Keratinocyte (primary cell): Measurements from ENCODE around the gene USP10. TPM values are rescaled to one million over a fixed set of nuclear protein-coding genes. Genes with fewer than 3 reads are reported as not detected.

Experiments
- DNase-seq: peaks from one replicate; pipeline ENCODE4 v3.0.0-alpha.2; 2011; ENCODE audit warnings: low read depth, missing footprints, low spot score
- FAIRE-seq: peaks from 2 replicates; lab custom pipeline; 2011; peaks lifted over from hg19 to GRCh38; lab: Jason Lieb, UNC
- H2AFZ ChIP-seq: 2 replicates; pipeline ENCODE4 v1.6.0; 2012; ENCODE audit warnings: low read length, control low read depth, inconsistent platforms; ENCODE audit not compliant: control insufficient read depth
- H3K27ac ChIP-seq: 2 replicates; pipeline ENCODE4 v1.5.1; 2011; ENCODE audit warnings: low read length; ENCODE audit not compliant: control insufficient read depth, insufficient read depth
- H3K27me3 ChIP-seq: 3 replicates; pipeline ENCODE4 v1.6.0; 2011; ENCODE audit warnings: low read length; ENCODE audit not compliant: control insufficient read depth, insufficient read depth; ENCODE audit errors: extremely low read depth
- H3K36me3 ChIP-seq, 2 experiments: 2 replicates in 1 of 2; 3 replicates in 1 of 2; pipeline ENCODE4 v1.5.1; 2011; ENCODE audit warnings: low read length in 2 of 2, mild to moderate bottlenecking in 1 of 2; ENCODE audit not compliant: control insufficient read depth in 2 of 2, insufficient read depth in 2 of 2; ENCODE audit errors: extremely low read depth in 1 of 2
- H3K4me1 ChIP-seq: 3 replicates; pipeline ENCODE4 v1.5.1; 2011; ENCODE audit warnings: low read length; ENCODE audit not compliant: control insufficient read depth, insufficient read depth; ENCODE audit errors: extremely low read depth
- H3K4me2 ChIP-seq: 3 replicates; pipeline ENCODE4 v1.6.0; 2011; ENCODE audit warnings: low read depth, low read length; ENCODE audit not compliant: control insufficient read depth, insufficient read depth; ENCODE audit errors: extremely low read depth
- H3K4me3 ChIP-seq, 3 experiments: fragments of 200-600 bp in 1 of 3; sonication (generic) in 1 of 3; 2 replicates in 2 of 3; 3 replicates in 1 of 3; pipeline ENCODE4 v1.5.1; 2011 to 2016; ENCODE audit warnings: low read length in 3 of 3, mild to moderate bottlenecking in 3 of 3, control low read depth in 2 of 3, inconsistent platforms in 1 of 3, low read depth in 1 of 3, mixed read lengths in 1 of 3, mixed run types in 1 of 3, moderate library complexity in 1 of 3; ENCODE audit not compliant: control insufficient read depth in 2 of 3, insufficient read depth in 2 of 3; ENCODE audit errors: extremely low read depth in 1 of 3
- H3K79me2 ChIP-seq: 2 replicates; pipeline ENCODE4 v1.6.0; 2012; ENCODE audit warnings: low read length; ENCODE audit not compliant: control insufficient read depth, insufficient read depth
- H3K9ac ChIP-seq: 3 replicates; pipeline ENCODE4 v1.6.0; 2011; ENCODE audit warnings: low read length; ENCODE audit not compliant: control insufficient read depth, insufficient read depth; ENCODE audit errors: extremely low read depth
- H3K9me1 ChIP-seq: 3 replicates; pipeline ENCODE4 v1.6.0; 2011; ENCODE audit warnings: low read length; ENCODE audit not compliant: control insufficient read depth, insufficient read depth; ENCODE audit errors: extremely low read depth
- H3K9me3 ChIP-seq: 2 replicates; pipeline ENCODE4 v1.5.1; 2012; ENCODE audit warnings: low read depth, low read length; ENCODE audit not compliant: control insufficient read depth
- H4K20me1 ChIP-seq: 3 replicates; pipeline ENCODE4 v1.6.0; 2011; ENCODE audit warnings: low read length; ENCODE audit not compliant: control insufficient read depth, insufficient read depth; ENCODE audit errors: extremely low read depth
- CTCF ChIP-seq, 3 experiments: IDR thresholded peaks in 1 of 3; conservative IDR thresholded peaks in 1 of 3; optimal IDR thresholded peaks in 1 of 3; 2 replicates in 2 of 3; 3 replicates in 1 of 3; pipeline versions ENCODE3 to v1.5.1; 2011; ENCODE audit warnings: low read length in 3 of 3, mild to moderate bottlenecking in 3 of 3, moderate library complexity in 2 of 3, control low read depth in 1 of 3, inconsistent platforms in 1 of 3; ENCODE audit not compliant: insufficient read depth in 2 of 3; ENCODE audit errors: extremely low read depth in 1 of 3
- EZH2 ChIP-seq: IDR thresholded peaks from one replicate; pipeline ENCODE4 v1.6.1; 2012; ENCODE audit warnings: inconsistent platforms, mild to moderate bottlenecking, low read length, moderate library complexity
- dilution Hi-C: fragments of 300-500 bp; cut with MboI; formaldehyde crosslinking; loops from one replicate; pipeline ENCODE4 v1.7.0; 2020; ENCODE audit warnings: low sequenced_read_pairs; ENCODE audit not compliant: extremely low pct_ligation_motif_present
- polyA plus RNA-seq, 5 experiments: library from polyadenylated mRNA; depleted of rRNA in 3 of 5; stranded (reverse) in 3 of 5; stranded (forward) in 1 of 5; unstranded in 1 of 5; fragments of >200 nt; gene quantifications; 1 replicate in 1 of 5; 2 replicates in 3 of 5; 3 replicates in 1 of 5; pipeline versions ENCODE4 v1.2.1 to v1.2.3, GENCODE V29; 2011 to 2012; ENCODE audit warnings: missing spikeins in 2 of 5, low read depth in 1 of 5, low replicate concordance in 1 of 5

Gene USP10
- polyA plus RNA-seq, 1 donor (not counting 4 experiments of a cell fraction or from before 2014, with no cell fraction given), result 92.0 TPM

DNA sequence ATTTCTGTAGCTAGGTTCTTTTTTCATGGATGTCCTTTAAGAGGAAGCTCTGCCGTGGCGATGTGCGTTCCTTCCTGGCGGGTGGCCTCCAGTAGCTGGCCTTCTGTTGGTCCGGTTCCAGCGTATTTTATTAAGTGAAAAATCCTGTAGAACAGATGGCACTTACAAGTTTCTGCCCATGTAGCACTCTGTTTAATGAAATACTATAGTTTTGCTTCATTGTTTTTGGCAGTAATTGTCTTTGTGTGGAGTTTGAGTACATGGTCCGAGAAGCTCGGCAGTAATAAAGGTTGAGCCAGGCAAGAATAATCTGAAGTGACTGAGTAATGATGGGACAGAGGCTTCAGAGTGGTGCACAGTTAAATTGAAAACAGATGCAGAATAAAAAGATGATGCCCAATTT is 20.4 kb downstream of the USP10 start:
- H3K9ac ChIP-seq, result peak overlapping the region; percentile 9

DNA sequence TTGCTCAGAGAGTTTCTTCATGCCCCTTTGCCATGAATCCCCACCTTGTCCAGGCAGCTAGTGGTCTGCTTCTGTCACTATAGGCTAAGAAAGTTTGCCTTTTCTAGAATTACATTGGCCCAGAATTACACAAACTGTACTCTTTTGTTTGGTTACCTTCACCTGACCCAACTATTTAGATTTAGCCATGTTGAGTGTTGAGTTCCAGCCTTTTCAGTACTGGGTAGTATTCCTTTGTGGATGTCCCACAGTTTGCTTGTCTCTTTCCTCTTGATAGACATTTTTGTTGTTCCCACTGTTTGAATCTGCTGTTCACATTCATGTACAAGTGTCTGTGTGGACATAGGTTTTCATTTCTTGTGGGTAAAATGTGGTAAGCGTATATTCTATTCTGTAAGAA is 22.3 kb downstream of the USP10 start:
- TF ChIP-seq CTCF (optimal IDR thresholded peaks at IDR 0.05 in 1 of 3, IDR thresholded peaks at IDR 0.05 in 1 of 3, conservative IDR thresholded peaks at IDR 0.05 in 1 of 3; ENCODE audit: extremely low read depth in 1 of 3, insufficient read depth in 2 of 3, low read length in 3 of 3) (no peak), EZH2 (no peak)
- FAIRE-seq (no peak), DNase-seq (no peak)
- Histone ChIP-seq H3K9me1 (peaks cover 2% of the 10 kb centered on the region), H3K4me1 (peaks cover 46% of the 10 kb centered on the region), H3K9me3 (no peaks in the 10 kb centered on the region), H3K4me2 (no peak overlapping the region), H2AFZ (no peak overlapping the region), H3K36me3 (peaks cover 1 to 14% of the 10 kb centered on the region in 2 experiments), H4K20me1 (peaks cover 25% of the 10 kb centered on the region), H3K27ac (no peak overlapping the region), H3K79me2 (peaks cover 98% of the 10 kb centered on the region), H3K9ac (no peak overlapping the region), H3K27me3 (no peaks in the 10 kb centered on the region), H3K4me3 (no peak overlapping the region)
- dilution Hi-C loops, result no loop called here

More for the DNA sequence above, 20.4 kb downstream of the USP10 start:
- Histone ChIP-seq H2AFZ (no peak overlapping the region), H3K9me1 (peaks cover 6% of the 10 kb centered on the region), H3K27ac (peak overlapping the region; percentile 29), H3K27me3 (no peaks in the 10 kb centered on the region), H3K36me3 (peaks cover 8 to 20% of the 10 kb centered on the region in 2 experiments), H3K9me3 (no peaks in the 10 kb centered on the region), H3K4me2 (peak overlapping the region; percentile 27), H3K79me2 (peaks cover 99% of the 10 kb centered on the region), H3K4me3 (no peak overlapping the region), H4K20me1 (peaks cover 20% of the 10 kb centered on the region), H3K4me1 (peaks cover 32% of the 10 kb centered on the region)
- dilution Hi-C loops, result no loop called here
- no peak for TF ChIP-seq EZH2
- TF ChIP-seq CTCF (optimal IDR thresholded peaks at IDR 0.05 in 1 of 3, IDR thresholded peaks at IDR 0.05 in 1 of 3, conservative IDR thresholded peaks at IDR 0.05 in 1 of 3; ENCODE audit: extremely low read depth in 1 of 3, insufficient read depth in 2 of 3, low read length in 3 of 3), result no peak
- DNase-seq, result no peak
- no peak for FAIRE-seq
